ENCODE data around the gene CACNA1H. TPM values are rescaled to one million over a fixed set of nuclear protein-coding genes. Genes with fewer than 3 reads are reported as not detected.

The CACNA1H gene
- total and polyA plus RNA-seq, 2 of the 8 experiments (the other 6 are each of a cell fraction or from before 2014, with no cell fraction given) = 14.0 to 28.7 TPM

- Histone ChIP-seq H4K91ac (replicated peaks; ENCODE audit: insufficient read length, low read length) (no peak overlapping the region), H2AFZ (ENCODE audit: low read length) (no peak overlapping the region), H3K4me2 (ENCODE audit: insufficient read depth in 1 of 2, low read depth in 2 of 2, low read length in 2 of 2) (no peak overlapping the region), H3K56ac (replicated peaks; ENCODE audit: insufficient read length, low read depth, low read length) (no peak overlapping the region), H3K4me3 (ENCODE audit: extremely low read depth in 1 of 4, insufficient read depth in 2 of 4, low read depth in 3 of 4, low read length in 4 of 4) (no peak overlapping the region), H3K18ac (ENCODE audit: extremely low read depth, low read length) (no peak overlapping the region), H3K36me3 (ENCODE audit: control insufficient read depth in 2 of 4, insufficient read depth in 4 of 4, low read length in 3 of 4) (peaks cover 0 to 2% (median under 1%) of the 10 kb centered on the region in 4 experiments; a peak in 3 of 8 replicates), H2AK5ac (ENCODE audit: low read depth, low read length) (no peak overlapping the region), H2BK15ac (ENCODE audit: low read length) (no peak overlapping the region), H3K23me2 (ENCODE audit: low read depth, low read length) (no peaks in the 10 kb centered on the region), H2BK12ac (ENCODE audit: low read depth, low read length) (no peak overlapping the region), H4K8ac (ENCODE audit: extremely low read depth, insufficient read depth, low read length) (peak overlapping the region; percentile 85), H2BK120ac (replicated peaks; ENCODE audit: low read depth, low read length) (no peak overlapping the region), H3K9ac (replicated peaks in 1 of 4; ENCODE audit: extremely low read depth in 1 of 4, low read depth in 3 of 4, low read length in 3 of 4) (no peak overlapping the region), H3K79me2 (ENCODE audit: control insufficient read depth in 1 of 2, insufficient read depth in 2 of 2, low read length in 2 of 2) (peaks cover 0 to 16% of the 10 kb centered on the region in 2 experiments; a peak in 1 of 4 replicates), H3K27ac (ENCODE audit: low read depth, low read length) (no peak overlapping the region), H3K23ac (ENCODE audit: insufficient read length) (no peak overlapping the region), H4K20me1 (replicated peaks in 1 of 2; ENCODE audit: control insufficient read depth in 1 of 2, insufficient read depth in 2 of 2, low read length in 2 of 2) (peaks cover 26 to 42% of the 10 kb centered on the region in 2 experiments), H2BK20ac (ENCODE audit: low read length) (no peak overlapping the region), H3K14ac (ENCODE audit: insufficient read length) (no peak overlapping the region), H3K4me1 (replicated peaks in 1 of 4; ENCODE audit: control insufficient read depth in 3 of 4, insufficient read depth in 4 of 4, low read length in 3 of 4) (no peaks in the 10 kb centered on the region; a peak in 2 of 7 replicates), H4K5ac (ENCODE audit: insufficient read length, low read depth, low read length) (no peak overlapping the region), H3K9me3 (ENCODE audit: insufficient read depth in 2 of 2, low read depth in 1 of 2, low read length in 1 of 2) (no peaks in the 10 kb centered on the region), H2BK5ac (ENCODE audit: low read depth, low read length) (no peak overlapping the region), H3K79me1 (ENCODE audit: low read depth, low read length) (peaks cover 13% of the 10 kb centered on the region), H3K27me3 (replicated peaks in 1 of 4; ENCODE audit: control insufficient read depth in 3 of 4, extremely low read depth in 1 of 4, insufficient read depth in 3 of 4, low read length in 3 of 4) (no peaks in the 10 kb centered on the region), H3K4ac (replicated peaks; ENCODE audit: insufficient read length, low read depth, low read length) (no peak overlapping the region)
- DNase-seq (ENCODE audit: low read depth in 1 of 2, low spot score in 2 of 2) (no peak), FAIRE-seq (no peak)
- TF ChIP-seq, protein P1, sequence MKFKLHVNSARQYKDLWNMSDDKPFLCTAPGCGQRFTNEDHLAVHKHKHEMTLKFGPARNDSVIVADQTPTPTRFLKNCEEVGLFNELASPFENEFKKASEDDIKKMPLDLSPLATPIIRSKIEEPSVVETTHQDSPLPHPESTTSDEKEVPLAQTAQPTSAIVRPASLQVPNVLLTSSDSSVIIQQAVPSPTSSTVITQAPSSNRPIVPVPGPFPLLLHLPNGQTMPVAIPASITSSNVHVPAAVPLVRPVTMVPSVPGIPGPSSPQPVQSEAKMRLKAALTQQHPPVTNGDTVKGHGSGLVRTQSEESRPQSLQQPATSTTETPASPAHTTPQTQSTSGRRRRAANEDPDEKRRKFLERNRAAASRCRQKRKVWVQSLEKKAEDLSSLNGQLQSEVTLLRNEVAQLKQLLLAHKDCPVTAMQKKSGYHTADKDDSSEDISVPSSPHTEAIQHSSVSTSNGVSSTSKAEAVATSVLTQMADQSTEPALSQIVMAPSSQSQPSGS (IDR thresholded peaks at IDR 0.05; ENCODE audit: low read length) = no peak
- TF ChIP-seq KDM5A (IDR thresholded peaks at IDR 0.05; ENCODE audit: low read length) (no peak), RNF2 (IDR thresholded peaks at IDR 0.05; ENCODE audit: borderline replicate concordance, low read depth, low read length, missing control alignments, poor library complexity, severe bottlenecking) (no peak), CTBP2 (IDR thresholded peaks at IDR 0.05; ENCODE audit: borderline replicate concordance, insufficient read depth, insufficient read length, low read length) (no peak), POLR2A (IDR thresholded peaks at IDR 0.05; ENCODE audit: control extremely low read depth in 1 of 2, low read depth in 2 of 2, low read length in 2 of 2) (no peak)
- ChIA-PET CTCF (ENCODE audit: partially characterized antibody) (no interaction called here), POLR2A (ENCODE audit: partially characterized antibody) (interaction anchor here (1.0 kb wide), 1 partner anchor 39 kb away, joined by 3 read pairs; no protein-coding TSS in a partner anchor)
- WGBS, 2 experiments (ENCODE audit: extremely low coverage in 1 of 2, insufficient coverage in 1 of 2, insufficient read length in 1 of 2, insufficient replicate concordance in 2 of 2, low coverage in 1 of 2, low lambda C conversion rate in 2 of 2, missing lambda C conversion rate in 1 of 2) = 95% methylated on average over 11 of the region's 14 CpGs; no CpG with 5 or more reads in 1 of the 2 experiments
Measured at GRCh38 chr16:1164382-1164781, 11.5 kb downstream of the CACNA1H start.
